Choroid plexus epithelial cell (primary cell): Measurements from ENCODE around the gene RAB33A.

Experiments used
- DNase-seq: peaks from one replicate; pipeline ENCODE4 v3.0.0-alpha.2; 2010; ENCODE audit warnings: low read depth
- H3K4me3 ChIP-seq: 2 replicates; pipeline ENCODE4 v1.5.1; 2011; ENCODE audit warnings: low read depth, mild to moderate bottlenecking, control low read depth, low read length, moderate library complexity
- TF ChIP-seq, protein P1 (sequence below): conservative IDR thresholded peaks from 2 replicates; pipeline ENCODE4 v1.5.1; 2011; ENCODE audit warnings: low read depth, mild to moderate bottlenecking, control low read depth, inconsistent platforms, low read length, moderate library complexity

The RAB33A gene

DNA sequence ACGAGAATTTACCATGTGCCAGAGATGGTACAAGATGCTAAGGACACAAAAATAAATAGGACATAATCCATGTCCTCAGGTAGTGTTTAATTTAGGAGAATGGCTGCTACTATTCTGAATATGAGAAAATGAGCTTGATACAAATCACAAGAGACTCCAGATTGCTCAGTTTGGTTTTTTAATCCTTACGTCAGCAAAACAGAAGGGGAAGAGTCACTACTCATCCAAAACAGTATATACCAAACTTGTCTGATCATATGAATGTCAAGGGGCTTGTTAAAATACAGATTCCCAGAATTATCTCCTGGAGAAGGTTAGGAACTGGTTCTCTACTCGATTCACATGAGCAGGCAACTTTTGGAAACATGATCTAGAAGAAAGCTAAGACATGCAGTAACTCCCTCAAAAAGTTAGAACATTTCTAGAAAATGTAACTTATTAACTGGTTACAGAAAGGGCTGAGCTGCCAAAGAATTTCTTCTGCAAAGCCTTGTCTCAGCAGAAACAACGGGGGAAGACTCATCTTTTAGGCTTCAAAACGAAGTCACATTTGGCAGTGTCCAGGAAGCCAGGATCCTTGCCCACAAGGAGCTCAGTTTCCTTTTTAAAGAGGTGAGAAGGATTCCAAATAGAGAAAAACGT, 9.5 kb upstream of the RAB33A start:
- TF ChIP-seq, protein P1, sequence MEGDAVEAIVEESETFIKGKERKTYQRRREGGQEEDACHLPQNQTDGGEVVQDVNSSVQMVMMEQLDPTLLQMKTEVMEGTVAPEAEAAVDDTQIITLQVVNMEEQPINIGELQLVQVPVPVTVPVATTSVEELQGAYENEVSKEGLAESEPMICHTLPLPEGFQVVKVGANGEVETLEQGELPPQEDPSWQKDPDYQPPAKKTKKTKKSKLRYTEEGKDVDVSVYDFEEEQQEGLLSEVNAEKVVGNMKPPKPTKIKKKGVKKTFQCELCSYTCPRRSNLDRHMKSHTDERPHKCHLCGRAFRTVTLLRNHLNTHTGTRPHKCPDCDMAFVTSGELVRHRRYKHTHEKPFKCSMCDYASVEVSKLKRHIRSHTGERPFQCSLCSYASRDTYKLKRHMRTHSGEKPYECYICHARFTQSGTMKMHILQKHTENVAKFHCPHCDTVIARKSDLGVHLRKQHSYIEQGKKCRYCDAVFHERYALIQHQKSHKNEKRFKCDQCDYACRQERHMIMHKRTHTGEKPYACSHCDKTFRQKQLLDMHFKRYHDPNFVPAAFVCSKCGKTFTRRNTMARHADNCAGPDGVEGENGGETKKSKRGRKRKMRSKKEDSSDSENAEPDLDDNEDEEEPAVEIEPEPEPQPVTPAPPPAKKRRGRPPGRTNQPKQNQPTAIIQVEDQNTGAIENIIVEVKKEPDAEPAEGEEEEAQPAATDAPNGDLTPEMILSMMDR: no peak
- H3K4me3 ChIP-seq: no peak overlapping the region
- no peak for DNase-seq

DNA sequence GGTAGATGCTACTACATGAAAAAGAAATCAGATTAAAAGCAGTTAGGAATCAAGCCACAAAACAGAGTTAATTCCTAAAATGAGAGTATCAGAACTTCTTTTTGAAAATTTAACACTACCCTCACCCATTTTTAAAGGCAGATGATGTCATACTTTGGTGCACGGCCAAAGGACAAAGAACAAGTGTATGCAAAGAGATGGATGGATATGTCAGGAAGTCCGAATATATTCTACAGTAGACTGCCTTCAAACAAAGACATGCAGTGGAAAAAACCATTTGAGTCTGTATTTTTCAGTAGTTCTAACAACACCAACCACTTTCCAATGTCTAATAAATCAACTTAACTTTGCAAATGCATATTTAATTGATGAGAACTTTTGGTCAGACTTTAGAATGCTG, 8.4 kb upstream of the RAB33A start:
- no peak for DNase-seq
- no peak overlapping the region for H3K4me3 ChIP-seq
- TF ChIP-seq, protein P1: no peak

DNA sequence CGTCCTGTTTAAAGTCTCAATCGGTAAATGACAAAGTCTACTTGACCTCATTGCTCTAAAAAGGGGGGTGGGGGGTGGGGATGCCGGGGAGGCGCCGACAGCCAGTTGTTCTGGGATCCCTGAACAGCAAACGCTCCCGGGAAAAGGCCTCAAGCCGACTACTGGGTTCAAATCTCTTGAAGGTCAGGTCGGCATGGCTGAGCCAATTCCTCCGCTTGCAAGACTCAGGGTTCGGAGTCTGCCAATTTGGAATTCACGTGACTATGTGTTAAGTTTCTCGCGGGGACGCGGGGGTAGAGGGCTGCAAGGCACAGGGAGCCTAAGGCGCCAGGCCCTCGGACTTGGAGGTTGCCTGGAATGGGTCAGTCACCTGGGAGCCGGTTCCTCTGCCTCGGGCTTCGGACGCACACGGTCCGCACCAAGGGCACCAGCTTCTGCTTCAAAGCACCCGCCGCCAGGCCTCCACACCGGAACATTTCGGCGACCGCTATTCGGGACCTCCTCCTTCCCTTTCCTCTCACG, 6.5 kb upstream of the RAB33A start:
- TF ChIP-seq, protein P1: no peak
- peak; percentile 40 for DNase-seq

DNA sequence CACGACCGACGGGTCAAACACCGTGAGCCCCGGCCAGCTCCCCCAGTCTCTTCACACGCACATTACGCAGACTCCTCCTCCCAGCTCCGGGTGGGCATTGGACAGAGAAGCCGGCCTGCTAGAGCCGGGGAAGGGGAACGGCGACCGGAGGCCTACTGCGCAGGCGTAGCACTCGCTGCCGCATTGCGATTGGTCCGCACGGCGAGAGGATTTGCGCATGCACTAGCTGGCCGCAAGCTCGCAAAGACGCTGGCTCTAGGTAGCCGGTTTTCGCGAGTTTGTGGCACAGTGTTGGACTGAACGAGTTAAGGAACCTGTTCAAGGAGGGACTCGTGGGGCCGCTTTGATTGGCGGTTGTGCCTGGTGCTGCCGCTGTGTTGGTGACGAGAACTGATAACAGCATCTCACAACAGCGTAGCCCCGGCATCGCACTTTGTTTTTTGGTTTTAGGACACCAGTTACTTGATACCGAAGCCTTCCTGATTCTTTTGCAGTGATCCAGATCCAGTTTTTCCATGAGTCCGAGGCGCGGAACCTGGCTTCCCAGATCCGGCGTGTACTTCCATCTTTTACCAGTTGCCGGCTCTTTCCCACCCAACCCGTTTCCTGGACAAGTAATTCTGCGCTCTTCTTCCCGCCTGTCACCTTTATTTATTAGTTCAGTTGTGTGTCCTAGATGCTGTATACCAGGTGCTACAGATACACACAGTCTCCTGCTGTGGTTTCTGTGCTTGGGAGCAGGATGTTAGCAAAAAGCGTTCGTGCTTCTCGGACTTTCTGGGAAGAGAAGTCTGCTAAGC, 5.9 kb upstream of the RAB33A start, which contains the start of gene AIFM1:
Gene AIFM1 (minus strand): TSS at position 139 of the 800 bp plus-strand sequence. CDS start 185 bp downstream, outside the sequence.
- peak; percentile 97 for DNase-seq
- H3K4me3 ChIP-seq: peak within 1 kb of the TSS; percentile 73
- TF ChIP-seq, protein P1: no peak

More for the DNA sequence above, 6.5 kb upstream of the RAB33A start:
- H3K4me3 ChIP-seq: peak overlapping the region; percentile 73

DNA sequence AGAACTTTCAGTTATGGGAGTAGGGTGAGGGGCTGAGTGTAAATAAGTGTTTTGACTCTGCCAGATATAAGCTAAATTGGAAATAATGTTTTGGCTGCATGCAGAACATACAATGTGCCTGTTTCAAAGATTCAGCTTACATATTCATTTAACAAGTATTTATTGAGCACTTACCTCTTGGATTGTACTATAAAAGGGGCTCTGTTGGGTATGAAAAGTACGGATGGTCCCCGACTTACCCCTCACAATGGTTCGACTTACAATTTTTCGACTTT, 5.3 kb upstream of the RAB33A start:
- H3K4me3 ChIP-seq: peak overlapping the region; percentile 73
- TF ChIP-seq, protein P1: no peak
- DNase-seq: no peak

DNA sequence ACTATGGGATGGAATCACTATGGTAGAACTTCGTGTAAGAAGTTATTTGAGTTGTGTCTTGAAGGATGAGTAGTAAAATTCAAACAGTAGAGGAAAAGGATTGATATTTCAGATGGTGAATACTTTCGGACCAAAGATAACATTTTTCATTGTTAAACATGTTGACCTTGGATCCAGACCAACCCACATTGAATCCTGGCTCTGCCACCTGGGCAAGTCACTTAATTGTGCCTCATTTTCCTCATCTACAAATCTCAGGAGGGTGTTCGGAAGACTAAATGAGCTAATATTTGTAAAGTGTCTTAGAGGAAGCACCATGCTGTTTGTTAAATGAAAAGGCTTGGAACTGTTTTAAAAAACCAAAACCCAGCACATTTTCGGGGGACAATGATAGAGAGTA, 4.7 kb upstream of the RAB33A start:
- TF ChIP-seq, protein P1: no peak
- DNase-seq: no peak
- H3K4me3 ChIP-seq: peak overlapping the region; percentile 73
